HEK293 (cell line): Measurements from ENCODE around the gene THAP3.
"Not testable (repeated sequence)": the region's sequence is repeated elsewhere in the genome, so short reads cannot be mapped to it uniquely, and the experiment has no call there.

Experiments used
- CTCF ChIA-PET: fragments of 350-600 bp; formaldehyde crosslinking; extraction: SDS; loops from one replicate; lab custom pipeline; 2021; ENCODE audit warnings: antibody characterized with exemption; lab: Yijun Ruan, JAX
- POLR2A ChIA-PET: fragments of 300-600 bp; formaldehyde crosslinking; extraction: SDS; loops from one replicate; lab custom pipeline; 2020; ENCODE audit warnings: antibody characterized with exemption, inconsistent platforms; lab: Yijun Ruan, JAX
- H3K27ac ChIP-seq: fragments of 200-500 bp; sonication (Bioruptor generic); 2 replicates; pipeline ENCODE4 v1.5.1; 2014; ENCODE audit warnings: low read depth, low read length, control low read depth, inconsistent platforms; ENCODE audit errors: extremely low read depth
- H3K36me3 ChIP-seq, 2 experiments: fragments of 200-500 bp in 1 of 2; sonication (Bioruptor generic) in 1 of 2; 1 replicate in 1 of 2; 2 replicates in 1 of 2; pipeline ENCODE4 v1.5.1; 2014 to 2017; ENCODE audit warnings: inconsistent platforms in 2 of 2, low read length in 2 of 2; ENCODE audit not compliant: control insufficient read depth in 2 of 2, insufficient read depth in 1 of 2
- H3K4me1 ChIP-seq: fragments of 200-500 bp; sonication (Bioruptor generic); 2 replicates; pipeline ENCODE4 v1.5.1; 2014; ENCODE audit warnings: mild to moderate bottlenecking, low read length, inconsistent platforms; ENCODE audit not compliant: control insufficient read depth, insufficient read depth
- H3K4me3 ChIP-seq: 2 replicates; pipeline ENCODE4 v1.5.1; 2011; ENCODE audit warnings: low read depth, mild to moderate bottlenecking, control low read depth, low read length, moderate library complexity
- H3K9me3 ChIP-seq: fragments of 200-500 bp; sonication (Bioruptor generic); 2 replicates; pipeline ENCODE4 v1.5.1; 2014; ENCODE audit warnings: low read depth, low read length, inconsistent platforms; ENCODE audit not compliant: control insufficient read depth, insufficient read depth
- EGR2 ChIP-seq: fragments of 450-650 bp; formaldehyde crosslinking; IDR thresholded peaks from 2 replicates; pipeline ENCODE4 v1.5.1; 2016; ENCODE audit warnings: low read depth, missing biosample characterization, missing genetic modification characterization
- GLI4 ChIP-seq: fragments of 450-650 bp; formaldehyde crosslinking; IDR thresholded peaks from 2 replicates; pipeline ENCODE4 v1.5.1; 2016; ENCODE audit warnings: missing biosample characterization, missing genetic modification characterization
- KLF16 ChIP-seq: fragments of 450-650 bp; formaldehyde crosslinking; IDR thresholded peaks from 2 replicates; pipeline ENCODE4 v1.5.1; 2017; ENCODE audit warnings: missing biosample characterization, missing genetic modification characterization
- KLF7 ChIP-seq: fragments of 450-650 bp; formaldehyde crosslinking; IDR thresholded peaks from 2 replicates; pipeline ENCODE4 v1.5.1; 2016; ENCODE audit warnings: missing biosample characterization, missing genetic modification characterization, borderline replicate concordance
- MYNN ChIP-seq: fragments of 450-650 bp; formaldehyde crosslinking; IDR thresholded peaks from 2 replicates; pipeline ENCODE4 v1.5.1; 2016; ENCODE audit warnings: missing biosample characterization, missing genetic modification characterization, borderline replicate concordance
- PRDM1 ChIP-seq: fragments of 450-650 bp; formaldehyde crosslinking; IDR thresholded peaks from 2 replicates; pipeline ENCODE4; 2016; ENCODE audit warnings: missing biosample characterization, missing genetic modification characterization
- ZBTB7A ChIP-seq: fragments of 450-650 bp; formaldehyde crosslinking; IDR thresholded peaks from 2 replicates; pipeline ENCODE4 v1.5.1; 2016; ENCODE audit warnings: low read depth, missing biosample characterization, missing genetic modification characterization
- ZFHX2 ChIP-seq: fragments of 450-650 bp; formaldehyde crosslinking; conservative IDR thresholded peaks from 2 replicates; pipeline ENCODE4 v1.5.1; 2016; ENCODE audit warnings: missing biosample characterization, missing genetic modification characterization
- ZNF112 ChIP-seq: fragments of 450-650 bp; formaldehyde crosslinking; IDR thresholded peaks from 2 replicates; pipeline ENCODE4 v1.5.0; 2017; ENCODE audit warnings: missing biosample characterization, missing genetic modification characterization
- ZNF146 ChIP-seq: fragments of 450-650 bp; formaldehyde crosslinking; IDR thresholded peaks from 2 replicates; pipeline ENCODE4 v1.5.1; 2016; ENCODE audit warnings: missing biosample characterization, missing genetic modification characterization
- ZNF174 ChIP-seq: fragments of 450-650 bp; formaldehyde crosslinking; IDR thresholded peaks from 2 replicates; pipeline ENCODE4 v1.5.0; 2017; ENCODE audit warnings: missing biosample characterization, mild to moderate bottlenecking, missing genetic modification characterization
- ZNF266 ChIP-seq: fragments of 450-650 bp; formaldehyde crosslinking; IDR thresholded peaks from 2 replicates; pipeline ENCODE4 v1.5.1; 2016; ENCODE audit warnings: missing biosample characterization, missing genetic modification characterization, low read depth
- ZNF292 ChIP-seq: fragments of 450-650 bp; formaldehyde crosslinking; IDR thresholded peaks from 2 replicates; pipeline ENCODE4 v1.5.1; 2016; ENCODE audit warnings: low read depth, missing biosample characterization, missing genetic modification characterization, borderline replicate concordance
- ZNF391 ChIP-seq: fragments of 450-650 bp; formaldehyde crosslinking; IDR thresholded peaks from 2 replicates; pipeline ENCODE4 v1.5.1; 2016; ENCODE audit warnings: low read depth, missing biosample characterization, missing genetic modification characterization, borderline replicate concordance
- ZNF561 ChIP-seq: fragments of 450-650 bp; IDR thresholded peaks from 2 replicates; pipeline ENCODE4 v1.5.1; 2018; ENCODE audit warnings: missing biosample characterization, missing genetic modification characterization, borderline replicate concordance
- ZNF600 ChIP-seq: fragments of 450-650 bp; formaldehyde crosslinking; IDR thresholded peaks from 2 replicates; pipeline ENCODE4 v1.5.1; 2016; ENCODE audit warnings: missing biosample characterization, missing genetic modification characterization
- ZNF704 ChIP-seq: fragments of 450-650 bp; formaldehyde crosslinking; IDR thresholded peaks from 2 replicates; pipeline ENCODE4 v1.5.1; 2016; ENCODE audit warnings: missing biosample characterization, missing genetic modification characterization
- ZNF747 ChIP-seq: fragments of 450-650 bp; formaldehyde crosslinking; IDR thresholded peaks from 2 replicates; pipeline ENCODE4 v1.5.1; 2016; ENCODE audit warnings: missing biosample characterization, missing genetic modification characterization
- TF ChIP-seq, protein P1 (sequence below): fragments of 450-650 bp; formaldehyde crosslinking; IDR thresholded peaks from 2 replicates; pipeline ENCODE4 v1.5.1; 2017; ENCODE audit warnings: missing biosample characterization, missing genetic modification characterization
- TF ChIP-seq, protein P2 (sequence below): fragments of 450-650 bp; formaldehyde crosslinking; IDR thresholded peaks from 2 replicates; pipeline ENCODE4 v1.5.1; 2016; ENCODE audit warnings: missing biosample characterization, missing genetic modification characterization, borderline replicate concordance

Gene THAP3

GRCh38 chr1:6640867-6641266 is 16.2 kb downstream of the THAP3 start:
- H3K9me3 ChIP-seq, H3K4me1 ChIP-seq, H3K4me3 ChIP-seq, H3K27ac ChIP-seq: not testable (repeated sequence)
- peaks cover 16 to 93% of the 10 kb centered on the region in 2 experiments; a peak in 2 of 3 replicates for H3K36me3 ChIP-seq
- TF ChIP-seq MYNN (tag by site-specific recombination): peak; percentile 83; the same call in 1 of the 2 replicates
- POLR2A ChIA-PET: interaction anchor here (0.7 kb wide), 1 partner anchor 239 kb away, joined by 6 read pairs; no protein-coding TSS in a partner anchor
- CTCF ChIA-PET: interaction anchor here (0.6 to 1.3 kb wide), 3 partner anchors 13 to 395 kb away, joined by 3 to 4 read pairs (median 3); no protein-coding TSS in a partner anchor

DNA sequence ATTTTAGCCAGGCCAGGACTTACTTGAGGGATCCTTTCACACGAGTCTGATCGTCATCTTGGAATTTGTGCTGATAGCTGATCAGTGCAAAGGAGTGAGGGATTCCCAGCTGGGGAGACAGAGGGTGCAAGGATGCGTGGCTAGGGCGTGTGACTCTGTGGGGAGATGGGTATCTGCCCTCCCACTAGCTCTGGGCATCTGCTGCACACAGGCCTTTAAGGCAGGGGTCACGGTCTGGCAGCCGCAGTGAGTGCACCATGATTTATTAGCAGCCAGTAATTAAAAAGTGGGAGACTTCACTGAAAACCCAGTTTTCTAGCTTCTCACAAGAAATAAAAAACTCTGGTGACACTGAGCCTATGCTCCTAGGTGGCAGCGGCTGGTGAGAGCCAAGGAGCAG is 20.4 kb downstream of the THAP3 start:
- Histone ChIP-seq H3K9me3 (no peaks in the 10 kb centered on the region), H3K4me3 (no peak overlapping the region), H3K36me3 (peaks cover 11 to 64% of the 10 kb centered on the region in 2 experiments; a peak in 2 of 3 replicates), H3K4me1 (no peaks in the 10 kb centered on the region), H3K27ac (no peak overlapping the region)
- no peak for TF ChIP-seq ZNF112 (tag by site-specific recombination)
- TF ChIP-seq KLF16: no peak
- TF ChIP-seq ZNF600: no peak
- TF ChIP-seq ZNF266 (tag by site-specific recombination): no peak
- no peak for TF ChIP-seq ZNF561 (tag by site-specific recombination)
- no peak for TF ChIP-seq GLI4
- TF ChIP-seq, protein P1, sequence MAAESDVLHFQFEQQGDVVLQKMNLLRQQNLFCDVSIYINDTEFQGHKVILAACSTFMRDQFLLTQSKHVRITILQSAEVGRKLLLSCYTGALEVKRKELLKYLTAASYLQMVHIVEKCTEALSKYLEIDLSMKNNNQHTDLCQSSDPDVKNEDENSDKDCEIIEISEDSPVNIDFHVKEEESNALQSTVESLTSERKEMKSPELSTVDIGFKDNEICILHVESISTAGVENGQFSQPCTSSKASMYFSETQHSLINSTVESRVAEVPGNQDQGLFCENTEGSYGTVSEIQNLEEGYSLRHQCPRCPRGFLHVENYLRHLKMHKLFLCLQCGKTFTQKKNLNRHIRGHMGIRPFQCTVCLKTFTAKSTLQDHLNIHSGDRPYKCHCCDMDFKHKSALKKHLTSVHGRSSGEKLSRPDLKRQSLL (tag by site-specific recombination): no peak
- no peak for TF ChIP-seq ZFHX2
- TF ChIP-seq ZBTB7A (tag by site-specific recombination): no peak
- TF ChIP-seq ZNF747 (tag by site-specific recombination): no peak
- no peak for TF ChIP-seq ZNF146
- TF ChIP-seq ZNF174 (tag by site-specific recombination): no peak
- TF ChIP-seq, protein P2, sequence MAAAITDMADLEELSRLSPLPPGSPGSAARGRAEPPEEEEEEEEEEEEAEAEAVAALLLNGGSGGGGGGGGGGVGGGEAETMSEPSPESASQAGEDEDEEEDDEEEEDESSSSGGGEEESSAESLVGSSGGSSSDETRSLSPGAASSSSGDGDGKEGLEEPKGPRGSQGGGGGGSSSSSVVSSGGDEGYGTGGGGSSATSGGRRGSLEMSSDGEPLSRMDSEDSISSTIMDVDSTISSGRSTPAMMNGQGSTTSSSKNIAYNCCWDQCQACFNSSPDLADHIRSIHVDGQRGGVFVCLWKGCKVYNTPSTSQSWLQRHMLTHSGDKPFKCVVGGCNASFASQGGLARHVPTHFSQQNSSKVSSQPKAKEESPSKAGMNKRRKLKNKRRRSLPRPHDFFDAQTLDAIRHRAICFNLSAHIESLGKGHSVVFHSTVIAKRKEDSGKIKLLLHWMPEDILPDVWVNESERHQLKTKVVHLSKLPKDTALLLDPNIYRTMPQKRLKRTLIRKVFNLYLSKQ (tag by site-specific recombination): no peak
- no peak for TF ChIP-seq KLF7 (tag by site-specific recombination)
- TF ChIP-seq ZNF391 (tag by site-specific recombination): no peak
- TF ChIP-seq EGR2 (tag by site-specific recombination): no peak
- TF ChIP-seq PRDM1 (tag by site-specific recombination): no peak
- no peak for TF ChIP-seq ZNF704 (tag by site-specific recombination)
- no peak for TF ChIP-seq ZNF292 (tag by site-specific recombination)
- ChIA-PET POLR2A (interaction anchor here (0.6 kb wide), 1 partner anchor 42 kb away, joined by 3 read pairs; no protein-coding TSS in a partner anchor), CTCF (interaction anchor here (0.5 to 2.9 kb wide), 7 partner anchors 11 to 397 kb away, joined by 3 to 13 read pairs (median 10); partner anchors contain the start of genes NOL9 and TAS1R1)
